ENCODE data around the gene ACAP3.

ACAP3 gene

DNA sequence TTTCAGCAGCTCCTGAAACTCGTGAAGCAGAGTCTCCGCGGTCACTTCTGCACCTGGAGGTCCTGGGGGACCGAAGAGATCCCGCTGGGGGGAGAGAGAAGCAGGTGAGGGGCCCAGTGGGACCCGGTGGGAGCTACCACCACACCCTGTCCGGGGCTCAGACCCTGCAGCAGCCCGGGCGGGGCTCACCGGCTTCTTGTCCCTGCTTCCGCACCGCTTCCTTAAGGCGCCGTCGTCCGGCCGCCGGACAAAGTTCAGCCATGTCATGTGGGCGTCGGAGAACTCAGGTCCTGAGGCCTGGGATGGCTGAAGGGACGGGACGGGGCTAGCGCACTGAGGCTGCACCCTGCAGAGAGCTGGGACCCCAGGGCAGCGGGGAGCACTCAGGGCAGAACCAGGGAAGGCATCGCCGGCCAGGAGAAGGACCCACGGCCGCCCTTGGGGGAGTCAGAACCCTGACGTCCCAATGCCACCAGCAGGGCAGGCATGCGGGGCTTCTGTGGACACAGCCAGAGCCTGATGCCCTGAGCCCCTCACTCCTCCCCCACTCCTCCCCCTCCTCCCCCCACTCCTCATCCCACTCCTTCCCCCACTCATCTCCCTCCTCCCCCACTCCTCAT, 63.4 kb downstream of the ACAP3 start:
- no peak for DNase-seq (ENCODE audit: low read depth)

DNA sequence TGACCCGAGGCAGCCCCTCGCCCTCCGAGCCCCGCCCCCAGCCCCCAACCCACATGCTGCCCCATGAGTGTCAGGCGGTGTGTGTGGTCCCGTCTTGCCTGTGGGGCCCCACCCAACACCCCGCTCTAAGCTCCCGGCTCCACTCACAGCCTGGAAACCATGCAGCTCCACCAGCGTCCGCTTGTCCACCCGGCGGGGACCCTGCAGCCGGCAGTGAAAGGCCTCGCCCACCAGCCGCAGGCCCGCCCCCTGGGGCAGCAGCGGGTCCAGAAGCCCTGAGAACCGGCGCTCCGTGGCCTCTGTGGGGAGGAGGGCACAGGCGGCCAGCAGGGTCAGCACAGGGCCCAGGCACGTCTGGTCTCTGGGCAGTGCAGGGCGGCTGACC, 63.9 kb downstream of the ACAP3 start:
- DNase-seq (ENCODE audit: low read depth) = no peak

DNA sequence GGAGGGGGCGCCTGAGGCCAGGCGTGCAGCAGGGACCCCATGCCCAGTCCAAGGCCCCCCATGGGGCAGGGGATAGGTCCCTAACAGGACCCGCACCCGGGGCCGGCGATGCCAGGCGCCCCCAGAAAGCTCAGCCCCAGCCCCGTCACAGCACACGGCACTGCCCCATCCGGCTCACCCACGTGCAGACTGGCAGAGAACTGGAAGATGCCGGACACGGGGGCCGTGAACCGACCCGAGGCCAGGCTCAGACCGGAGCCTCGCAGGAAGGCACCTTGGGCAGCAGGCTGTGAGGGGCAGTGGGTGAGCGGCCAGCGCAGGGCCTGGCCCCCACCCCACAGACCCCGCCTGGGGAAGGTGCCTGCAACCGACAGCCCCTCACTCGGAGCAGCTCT, 64.5 kb downstream of the ACAP3 start:
- no peak for DNase-seq (ENCODE audit: low read depth)

DNA sequence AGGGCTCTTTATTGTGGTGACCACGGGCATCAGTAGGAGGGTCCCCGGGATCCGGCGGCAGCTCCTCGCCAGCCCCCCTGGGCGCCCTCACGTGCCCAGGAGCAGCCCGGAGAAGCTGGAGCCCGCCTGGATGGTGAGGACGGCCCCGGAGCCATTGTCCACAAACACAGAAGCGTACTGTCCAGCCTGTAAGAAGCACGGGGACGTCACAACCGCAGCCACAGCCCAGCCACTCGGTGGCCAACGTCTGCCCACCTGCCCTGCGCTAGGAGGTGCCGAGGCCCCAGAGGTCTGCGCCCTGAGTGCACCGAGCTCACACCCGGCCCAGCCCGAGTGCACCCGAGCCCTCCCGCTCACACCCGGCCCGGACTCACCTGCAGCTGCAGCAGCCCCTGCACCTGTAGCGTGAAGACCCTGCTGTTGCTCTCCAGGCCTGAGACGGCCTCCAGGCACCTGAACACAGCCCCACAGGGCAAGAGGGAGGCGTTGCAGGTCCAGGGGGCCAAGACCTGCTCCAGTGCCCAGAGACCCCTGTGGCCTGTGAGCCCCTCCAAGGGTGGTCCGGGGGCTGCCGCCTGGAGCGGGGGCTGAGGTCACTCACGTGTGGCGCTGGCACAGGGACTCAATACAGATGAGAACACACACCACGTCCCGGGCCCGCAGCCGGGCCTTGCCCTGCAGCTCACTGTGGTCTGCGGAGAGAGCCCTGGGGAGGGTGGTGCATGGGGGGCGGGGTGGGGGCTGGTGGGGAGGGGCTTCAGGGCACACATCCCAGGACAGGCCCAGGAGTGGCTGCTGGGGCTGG, 65.1 kb downstream of the ACAP3 start:
- DNase-seq (ENCODE audit: low read depth) = no peak

All from fibroblast of gingiva (primary cell).